SW 1271 (cell line): ENCODE results near the gene ITPR2.
"Not testable (repeated sequence)": the region's sequence is repeated elsewhere in the genome, so short reads cannot be mapped to it uniquely, and the experiment has no call there.

Experiments
- DNase-seq, 2 experiments: peaks; one replicate each; lab custom pipeline; 2025; lab: John Stamatoyannopoulos, UW

ITPR2 gene

DNA sequence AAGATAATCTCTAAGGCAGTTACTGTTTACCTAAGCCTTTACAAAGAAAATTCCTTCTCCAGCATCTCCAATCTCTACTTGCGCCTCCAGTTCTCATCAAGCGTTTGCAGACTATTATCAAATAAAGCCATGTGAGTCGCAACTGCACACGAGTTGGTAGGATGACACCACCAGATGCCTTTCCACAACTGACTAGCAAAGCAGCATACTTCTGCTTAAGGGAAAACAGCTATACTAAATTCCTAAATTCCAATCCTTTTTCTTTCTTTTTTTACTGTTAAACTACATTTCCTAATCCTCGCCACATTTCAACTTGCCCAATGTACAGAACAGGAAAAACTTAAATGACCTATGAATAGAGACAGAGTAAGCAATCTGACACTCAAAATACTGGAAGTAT lies 166.7 kb downstream of the ITPR2 start:
- no peak for DNase-seq

GRCh38 chr12:26661399-26661798 lies 171.6 kb downstream of the ITPR2 start:
- no peak for DNase-seq

- no peak for DNase-seq
Observed at GRCh38 chr12:26659930-26660329, 173.1 kb downstream of the ITPR2 start.

- no peak for DNase-seq
Observed at GRCh38 chr12:26658991-26659390, 174.0 kb downstream of the ITPR2 start.

DNA sequence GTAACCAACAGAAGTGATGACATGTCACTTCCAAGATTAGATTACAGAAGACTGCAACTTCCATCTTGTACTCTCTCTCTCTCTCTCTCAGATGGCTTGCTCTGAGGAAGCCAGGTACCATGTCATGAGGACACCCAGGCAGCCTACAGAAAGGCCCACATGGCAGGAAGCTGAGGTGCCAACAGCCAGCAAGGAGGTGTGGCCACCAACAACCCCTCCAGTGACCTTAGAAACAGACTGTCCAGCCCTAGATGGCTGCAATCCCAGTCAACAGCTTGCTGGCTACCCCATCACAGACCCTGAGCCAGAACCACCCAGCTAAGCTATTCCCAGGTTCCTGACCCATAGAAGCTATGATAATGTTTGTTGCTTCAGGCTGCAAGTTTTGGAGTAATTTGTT lies 178.4 kb downstream of the ITPR2 start:
- no peak for DNase-seq

DNA sequence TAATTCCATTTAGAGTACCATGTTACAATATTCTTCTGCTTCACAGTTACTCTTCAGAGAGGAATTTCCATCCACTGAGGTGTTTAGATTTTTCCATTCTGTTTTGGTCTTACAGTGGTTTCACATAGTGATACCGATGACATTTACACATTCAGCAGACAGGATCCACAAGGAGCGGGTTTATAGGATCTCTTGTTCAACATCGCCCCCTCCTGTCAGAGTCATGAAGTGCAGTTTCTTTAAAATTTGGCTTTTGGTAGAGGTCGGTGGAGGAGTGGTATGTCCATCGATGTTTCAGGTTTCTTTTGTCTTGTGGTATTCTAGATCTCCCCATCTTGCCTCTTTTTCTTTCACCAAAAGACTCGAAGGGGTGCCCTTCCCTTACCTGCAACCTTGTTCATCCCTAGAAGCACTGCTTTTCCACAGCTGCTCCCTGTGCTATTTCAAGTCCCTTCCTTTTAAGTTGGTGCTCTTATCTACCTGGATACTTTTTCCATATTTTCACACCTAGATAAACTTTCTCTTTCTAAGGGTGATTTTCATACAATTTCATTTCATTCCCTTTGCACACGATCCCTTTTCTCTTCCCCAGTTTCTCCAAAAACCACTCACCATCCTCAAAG lies 181.3 kb downstream of the ITPR2 start:
- peak in 1 of 2 experiments; percentile 50 for DNase-seq

GRCh38 chr12:26651036-26651435 lies 182.0 kb downstream of the ITPR2 start:
- DNase-seq, result no peak

GRCh38 chr12:26648999-26649398 lies 184.0 kb downstream of the ITPR2 start:
- DNase-seq, result no peak

- peak; percentile 25 to 90 for DNase-seq
Observed at GRCh38 chr12:26648584-26648983, 184.4 kb downstream of the ITPR2 start.

DNA sequence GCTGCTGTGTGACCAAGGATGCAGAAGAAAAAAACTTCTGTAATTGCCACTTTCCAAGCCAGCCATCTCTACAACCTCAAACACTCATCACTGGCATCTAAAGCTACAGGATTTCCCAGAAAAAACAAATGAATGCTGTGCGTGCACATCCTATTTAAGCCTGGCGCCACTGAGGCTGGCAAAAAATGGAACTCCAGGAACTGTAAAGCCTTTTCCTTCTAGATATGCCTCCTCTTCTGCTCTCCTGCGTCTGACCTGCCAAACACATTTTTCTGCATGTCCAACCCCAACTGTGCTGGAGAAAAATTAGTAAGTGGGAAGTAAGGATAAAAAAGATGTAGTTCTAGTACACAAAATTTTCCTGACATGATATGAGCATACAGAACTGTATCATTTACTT lies 184.9 kb downstream of the ITPR2 start:
- DNase-seq, result no peak

- DNase-seq, result no peak
Observed at GRCh38 chr12:26647088-26647487, 185.9 kb downstream of the ITPR2 start.

GRCh38 chr12:26646571-26646970 lies 186.4 kb downstream of the ITPR2 start:
- DNase-seq, result no peak

GRCh38 chr12:26644376-26644775 lies 188.6 kb downstream of the ITPR2 start:
- DNase-seq, result not testable (repeated sequence)

- no peak for DNase-seq
Observed at GRCh38 chr12:26643532-26644315, 189.3 kb downstream of the ITPR2 start.

- no peak for DNase-seq
Observed at GRCh38 chr12:26642361-26642760, 190.6 kb downstream of the ITPR2 start.

DNA sequence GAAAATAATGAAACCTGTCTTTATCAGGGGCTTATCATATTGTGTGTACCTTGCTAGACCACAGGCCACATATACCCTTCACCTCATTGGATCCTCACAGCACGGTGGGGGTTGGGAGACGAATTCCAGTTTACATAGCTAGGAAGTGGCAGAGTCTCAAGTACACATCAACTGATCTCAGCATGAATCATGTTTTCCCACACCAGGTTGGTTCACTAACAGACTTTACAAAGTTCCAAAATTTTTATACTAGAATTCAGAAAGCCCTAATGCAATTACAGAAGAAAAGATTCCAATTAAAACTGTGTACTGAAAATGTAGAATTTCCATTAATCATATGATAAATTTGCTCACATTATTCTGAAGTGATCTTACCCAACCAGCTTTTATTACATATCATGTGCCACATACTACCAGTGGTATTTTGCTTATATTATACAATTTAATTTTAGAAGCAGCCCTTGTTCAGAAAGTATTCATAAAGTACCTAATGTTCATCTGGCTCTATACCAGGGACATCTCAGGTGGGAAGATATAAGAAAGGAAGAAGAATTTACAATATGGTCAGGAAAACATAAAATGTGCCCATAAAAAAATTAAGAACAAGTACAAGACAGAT lies 196.2 kb downstream of the ITPR2 start:
- peak; percentile 25 to 61 for DNase-seq

GRCh38 chr12:26633591-26634210 lies 199.3 kb downstream of the ITPR2 start:
- DNase-seq, result no peak

DNA sequence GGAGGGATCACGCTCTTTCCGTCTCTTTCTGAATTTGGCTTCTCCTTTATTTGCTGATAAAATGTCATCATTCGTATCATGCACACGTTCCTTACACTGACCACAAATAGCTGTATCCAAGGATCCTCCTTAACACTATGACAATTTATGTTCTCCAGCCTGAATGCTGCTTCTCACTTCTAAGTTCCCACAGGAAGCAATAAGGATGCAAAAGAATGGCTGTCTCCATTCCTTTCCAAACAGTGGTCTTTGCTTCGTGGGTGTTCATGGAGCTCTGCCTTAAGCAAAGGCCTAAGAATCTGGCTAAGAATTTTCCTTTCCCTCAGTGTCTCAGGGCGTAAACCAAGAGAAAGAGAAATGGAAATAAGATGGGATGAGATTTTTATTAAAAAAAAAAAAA lies 200.2 kb downstream of the ITPR2 start:
- DNase-seq, result no peak

GRCh38 chr12:26631846-26632245 lies 201.1 kb downstream of the ITPR2 start:
- no peak for DNase-seq

DNA sequence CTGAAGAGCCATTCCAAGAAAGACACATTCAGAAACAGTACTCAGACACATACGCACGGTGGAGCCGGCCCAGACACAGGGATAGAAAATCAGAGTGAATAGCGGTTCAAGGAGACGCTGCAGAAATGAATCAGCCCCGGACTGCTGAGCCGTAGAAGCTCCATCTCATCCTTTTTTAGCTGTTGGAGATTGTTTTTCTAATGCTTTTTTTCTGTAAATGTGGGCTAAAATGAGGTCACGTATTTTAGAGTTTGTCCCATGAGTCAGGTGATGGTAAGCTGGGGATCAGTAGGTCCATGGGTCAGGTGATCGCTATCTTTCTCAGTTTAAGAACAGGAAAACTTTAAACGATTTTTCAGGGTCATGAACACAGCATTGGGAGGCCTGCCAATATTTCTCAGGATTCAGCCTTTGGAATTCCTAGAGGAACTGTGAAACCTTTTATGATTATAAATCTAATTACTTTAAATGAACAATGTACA lies 202.4 kb downstream of the ITPR2 start:
- DNase-seq, result no peak

DNA sequence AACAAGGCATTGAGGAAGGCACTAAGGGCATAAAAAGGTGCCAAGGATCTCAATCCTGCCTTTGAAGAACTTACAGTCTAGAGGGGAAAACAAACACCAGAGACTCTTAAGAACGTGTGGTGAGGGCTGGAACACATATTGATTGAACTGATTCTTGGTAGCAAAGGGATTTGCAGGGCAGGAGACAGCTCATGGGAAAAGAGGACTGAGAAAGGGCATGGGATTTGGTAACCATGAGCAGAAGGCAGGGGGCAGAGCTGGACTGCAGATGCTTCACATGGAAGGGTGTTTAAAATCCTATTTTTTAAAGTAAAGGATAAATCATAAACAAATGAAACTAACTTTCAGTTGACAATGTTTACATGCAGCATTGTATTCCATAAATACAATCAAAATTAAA lies 203.1 kb downstream of the ITPR2 start:
- no peak for DNase-seq

GRCh38 chr12:26628234-26628633 lies 204.8 kb downstream of the ITPR2 start:
- DNase-seq, result no peak

- no peak for DNase-seq
Observed at GRCh38 chr12:26627335-26627734, 205.7 kb downstream of the ITPR2 start.
